OCI-LY3 (cell line): ENCODE measurements around the gene LIMS4.
"Not testable (repeated sequence)": the region's sequence is repeated elsewhere in the genome, so short reads cannot be mapped to it uniquely, and the experiment has no call there.

ENCODE experiments used
- H2AFZ ChIP-seq: fragments of 200-600, 300-600 bp; shearing (Covaris generic); 2 replicates; pipeline ENCODE4 v1.6.0; 2014; ENCODE audit warnings: antibody characterized with exemption, low read depth, low read length
- H3K27ac ChIP-seq: fragments of 200-600, 300-600 bp; sonication (generic); 2 replicates; pipeline ENCODE4 v1.5.1; 2014; ENCODE audit warnings: mild to moderate bottlenecking, low read length, moderate library complexity, mixed read lengths
- H3K27me3 ChIP-seq: fragments of 200-600, 300-600 bp; sonication (generic); 2 replicates; pipeline ENCODE4 v1.6.1; 2014; ENCODE audit warnings: low read depth, low read length, mixed read lengths
- H3K36me3 ChIP-seq: fragments of 200-600, 300-600 bp; sonication (generic); replicated peaks from 2 replicates; pipeline ENCODE3; 2014; ENCODE audit warnings: low read depth, low read length, mixed read lengths
- H3K4me1 ChIP-seq: fragments of 300-600, 200-600 bp; sonication (generic); 2 replicates; pipeline ENCODE4 v1.6.1; 2014; ENCODE audit warnings: low read length, mixed read lengths
- H3K4me2 ChIP-seq: fragments of 200-600, 300-600 bp; sonication (generic); 2 replicates; pipeline ENCODE4 v1.6.1; 2014; ENCODE audit warnings: low read length, mixed read lengths
- H3K4me3 ChIP-seq: fragments of 300-600, 200-600 bp; sonication (generic); 2 replicates; pipeline ENCODE4 v1.5.1; 2014; ENCODE audit warnings: antibody characterized with exemption, mild to moderate bottlenecking, low read length, moderate library complexity
- H3K79me2 ChIP-seq: fragments of 300-600, 200-600 bp; shearing (Covaris generic); 2 replicates; pipeline ENCODE4 v1.6.1; 2014; ENCODE audit warnings: mild to moderate bottlenecking, low read length, mixed read lengths
- H3K9ac ChIP-seq: fragments of 300-600, 200-600 bp; shearing (Covaris generic); 2 replicates; pipeline ENCODE4 v1.6.0; 2014; ENCODE audit warnings: mild to moderate bottlenecking, low read length, moderate library complexity
- H3K9me3 ChIP-seq: fragments of 200-600, 300-600 bp; shearing (Covaris generic); 2 replicates; pipeline ENCODE4 v1.6.1; 2014; ENCODE audit warnings: low read length, mixed read lengths; ENCODE audit not compliant: insufficient read depth
- H4K20me1 ChIP-seq: fragments of 200-600, 300-600 bp; sonication (generic); 2 replicates; pipeline ENCODE4 v1.6.1; 2016; ENCODE audit warnings: low read length, mixed read lengths; ENCODE audit not compliant: insufficient read depth

LIMS4 gene

DNA sequence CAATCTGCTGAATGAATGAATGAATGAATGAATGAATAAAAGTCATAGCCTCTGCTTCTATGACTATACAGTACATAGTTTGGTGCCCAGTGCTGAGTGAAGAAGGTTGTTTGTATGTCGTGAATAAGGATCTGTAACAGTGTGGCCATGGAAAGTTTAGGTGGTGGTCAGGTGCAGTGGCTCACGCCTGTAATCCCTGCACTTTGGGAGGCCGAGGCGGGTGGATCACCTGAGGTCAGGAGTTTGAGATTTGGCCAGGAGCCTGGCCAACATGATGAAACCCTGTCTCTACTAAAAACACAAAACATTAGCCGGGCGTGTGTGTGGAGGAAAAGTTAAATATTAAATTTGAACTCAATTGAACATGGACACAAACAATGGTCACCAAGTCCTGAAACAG, 4.3 kb upstream of the LIMS4 start:
- not testable (repeated sequence) for H3K36me3 ChIP-seq, H3K27me3 ChIP-seq, H4K20me1 ChIP-seq, H3K4me2 ChIP-seq, H3K27ac ChIP-seq, H2AFZ ChIP-seq, H3K79me2 ChIP-seq, H3K4me3 ChIP-seq, H3K9ac ChIP-seq, H3K4me1 ChIP-seq, H3K9me3 ChIP-seq

DNA sequence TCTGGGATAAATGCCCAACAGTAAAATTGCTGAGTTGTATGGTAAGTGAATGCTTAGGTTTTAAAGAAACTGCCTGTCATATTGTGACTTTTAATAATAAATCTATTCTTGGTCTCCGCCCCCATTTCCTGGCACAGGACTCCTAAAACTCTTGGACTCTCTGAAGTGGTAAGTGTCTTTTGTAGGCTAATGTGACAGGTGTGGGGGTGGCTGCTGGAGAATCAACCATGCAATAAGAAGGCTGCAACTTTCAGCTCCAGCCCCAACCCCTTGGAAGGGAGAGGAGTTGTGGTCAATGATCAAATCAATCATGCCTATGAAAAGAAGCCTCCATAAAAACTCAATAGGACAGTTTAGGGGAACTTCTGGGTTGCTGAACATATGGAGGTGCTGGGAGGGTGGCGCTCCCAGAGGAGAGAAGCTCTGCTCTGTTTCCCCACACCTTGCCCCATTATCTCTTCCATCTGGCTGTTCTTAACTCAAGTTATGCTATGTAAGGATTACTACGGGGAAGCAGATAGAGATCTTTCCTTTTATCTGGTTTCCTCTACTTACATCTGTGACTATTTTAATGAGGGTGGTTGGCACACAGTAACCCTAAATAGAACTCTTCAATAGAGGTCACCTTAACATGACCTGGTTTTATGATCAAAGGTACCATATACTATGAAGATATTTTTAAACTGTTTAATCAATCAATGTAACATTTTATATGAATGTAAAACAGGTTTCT, 3.2 kb upstream of the LIMS4 start:
- not testable (repeated sequence) for H3K27ac ChIP-seq, H4K20me1 ChIP-seq, H3K9me3 ChIP-seq, H3K27me3 ChIP-seq, H3K4me1 ChIP-seq, H3K4me2 ChIP-seq, H3K36me3 ChIP-seq, H3K9ac ChIP-seq, H3K4me3 ChIP-seq, H2AFZ ChIP-seq, H3K79me2 ChIP-seq

DNA sequence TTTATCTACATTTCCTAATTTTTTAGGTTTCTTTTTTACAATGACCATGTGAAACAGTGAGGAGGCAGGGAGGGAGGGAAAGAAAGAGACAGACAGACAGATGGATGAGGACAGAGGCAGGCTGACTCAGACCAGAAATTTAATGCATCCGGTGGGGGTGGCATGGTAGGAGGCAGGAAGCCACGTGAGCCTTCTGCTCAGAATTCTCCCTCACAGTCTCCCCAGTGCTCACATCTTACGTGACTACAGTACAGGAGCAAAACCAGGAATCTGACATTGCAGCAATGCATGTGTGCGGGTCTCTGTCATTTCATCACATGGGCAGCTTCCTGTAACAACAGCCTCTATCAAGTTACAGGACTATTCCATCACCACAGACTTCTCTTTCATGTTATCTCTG, 2.3 kb upstream of the LIMS4 start:
- not testable (repeated sequence) for H3K9ac ChIP-seq, H3K27me3 ChIP-seq, H3K27ac ChIP-seq, H2AFZ ChIP-seq, H3K4me2 ChIP-seq, H3K79me2 ChIP-seq, H3K9me3 ChIP-seq, H3K4me3 ChIP-seq, H3K36me3 ChIP-seq, H4K20me1 ChIP-seq, H3K4me1 ChIP-seq

DNA sequence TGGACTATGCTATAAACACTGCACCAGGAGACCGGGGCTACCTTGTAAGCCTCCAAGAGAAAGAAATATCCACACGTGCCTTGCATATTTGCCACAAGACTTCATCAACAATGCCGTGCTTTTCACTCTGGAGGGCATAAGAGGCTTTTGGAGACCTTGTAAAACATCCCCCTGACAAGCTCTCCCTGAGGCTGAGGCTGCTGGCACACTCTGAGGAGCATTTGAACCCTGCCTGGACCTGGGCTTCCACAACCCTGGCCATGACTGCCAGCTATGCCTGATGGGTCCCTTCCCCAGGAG, 393 bp upstream of the LIMS4 start:
- not testable (repeated sequence) for H3K27me3 ChIP-seq, H3K4me3 ChIP-seq, H3K9ac ChIP-seq, H2AFZ ChIP-seq, H4K20me1 ChIP-seq, H3K4me2 ChIP-seq, H3K9me3 ChIP-seq, H3K36me3 ChIP-seq, H3K79me2 ChIP-seq, H3K4me1 ChIP-seq, H3K27ac ChIP-seq

DNA sequence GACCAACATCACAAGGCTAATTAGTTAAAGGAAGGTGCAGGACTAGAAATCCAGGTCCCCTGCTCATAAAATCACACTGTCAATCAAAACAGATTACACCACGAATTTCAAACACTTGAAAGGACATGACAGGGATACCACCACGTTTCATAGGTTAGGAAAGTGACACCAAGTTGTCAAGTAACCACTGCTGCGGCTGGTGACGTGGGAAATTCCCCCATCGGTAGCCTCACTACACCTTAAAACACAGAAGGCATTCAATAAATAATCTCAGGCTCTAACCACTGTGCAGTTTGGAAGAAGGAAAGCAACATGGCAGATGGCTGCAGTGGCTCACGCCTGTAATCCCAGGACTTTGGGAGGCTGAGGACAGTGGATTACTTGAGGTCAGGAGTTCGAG, 3.7 kb downstream of the LIMS4 start:
- not testable (repeated sequence) for H3K27ac ChIP-seq

DNA sequence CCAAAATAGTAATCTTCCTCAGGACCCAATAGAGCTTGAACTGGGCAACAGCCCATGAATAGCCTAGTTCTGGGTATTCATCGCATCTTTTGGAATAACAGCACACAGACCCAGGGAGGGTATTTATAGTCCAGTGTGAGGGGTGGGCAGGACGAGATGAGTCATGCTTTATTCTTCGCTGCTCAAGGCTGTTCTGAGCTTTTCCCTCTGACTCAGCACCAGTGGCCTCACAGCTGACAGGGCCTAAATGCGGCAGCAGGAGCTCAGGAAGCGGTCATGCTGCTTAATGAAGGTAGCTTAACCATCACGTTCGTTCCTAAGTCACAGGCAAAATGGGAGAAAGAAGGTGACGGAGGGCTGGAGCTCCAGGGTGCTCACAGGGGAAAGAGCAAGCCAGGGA, 7.3 kb downstream of the LIMS4 start:
- not testable (repeated sequence) for H3K9ac ChIP-seq, H3K79me2 ChIP-seq, H3K4me2 ChIP-seq, H4K20me1 ChIP-seq, H3K27me3 ChIP-seq, H3K4me1 ChIP-seq, H3K36me3 ChIP-seq, H3K9me3 ChIP-seq, H3K27ac ChIP-seq, H2AFZ ChIP-seq, H3K4me3 ChIP-seq

More for the DNA sequence above, 3.7 kb downstream of the LIMS4 start:
- not testable (repeated sequence) for H3K4me3 ChIP-seq, H2AFZ ChIP-seq, H3K4me1 ChIP-seq, H3K27me3 ChIP-seq, H3K4me2 ChIP-seq, H3K9ac ChIP-seq, H3K79me2 ChIP-seq, H3K36me3 ChIP-seq, H3K9me3 ChIP-seq, H4K20me1 ChIP-seq

DNA sequence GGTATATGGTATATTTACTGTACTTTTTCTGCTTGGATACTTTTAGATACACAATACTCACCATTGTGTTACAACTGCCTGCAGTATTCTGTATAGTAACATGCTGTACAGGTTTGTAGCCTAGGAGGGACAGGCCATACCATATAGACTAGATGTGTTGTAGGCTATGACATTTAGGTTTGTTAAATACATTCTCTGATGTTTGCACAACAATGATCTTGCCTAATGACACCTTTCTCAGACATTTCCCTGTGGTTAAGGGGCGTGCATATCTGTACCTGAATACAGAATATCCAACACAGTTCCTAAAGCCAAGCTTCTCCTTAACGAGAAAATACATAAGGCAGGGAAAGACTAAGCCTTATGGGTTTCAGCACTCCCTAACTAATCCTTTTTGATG, 10.2 kb downstream of the LIMS4 start:
- H3K4me2 ChIP-seq, H3K36me3 ChIP-seq, H3K79me2 ChIP-seq, H3K9me3 ChIP-seq, H3K4me1 ChIP-seq, H3K27me3 ChIP-seq, H4K20me1 ChIP-seq, H3K9ac ChIP-seq, H3K27ac ChIP-seq, H2AFZ ChIP-seq, H3K4me3 ChIP-seq: not testable (repeated sequence)

DNA sequence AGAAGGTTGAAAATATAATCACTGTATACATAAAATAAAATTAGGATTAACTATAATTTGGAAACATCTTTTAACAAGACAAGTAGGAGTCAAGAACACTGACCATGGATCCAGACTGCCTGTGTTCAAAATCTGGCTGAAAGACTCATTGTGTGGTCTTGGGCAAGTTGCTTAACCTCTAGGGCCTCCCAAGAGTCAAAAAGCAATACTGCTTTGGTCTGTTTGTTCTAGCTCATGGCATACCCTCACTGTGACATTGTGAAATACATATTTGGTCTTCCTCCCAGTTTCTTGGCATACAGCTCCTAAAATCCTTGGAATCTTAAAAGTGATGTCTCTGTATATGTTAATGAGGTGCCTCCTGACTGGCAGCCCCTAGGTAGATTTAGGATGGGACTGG, 12.3 kb downstream of the LIMS4 start:
- not testable (repeated sequence) for H3K27ac ChIP-seq, H3K4me2 ChIP-seq, H2AFZ ChIP-seq, H3K9me3 ChIP-seq, H3K4me3 ChIP-seq, H4K20me1 ChIP-seq, H3K36me3 ChIP-seq, H3K79me2 ChIP-seq, H3K27me3 ChIP-seq, H3K9ac ChIP-seq, H3K4me1 ChIP-seq

DNA sequence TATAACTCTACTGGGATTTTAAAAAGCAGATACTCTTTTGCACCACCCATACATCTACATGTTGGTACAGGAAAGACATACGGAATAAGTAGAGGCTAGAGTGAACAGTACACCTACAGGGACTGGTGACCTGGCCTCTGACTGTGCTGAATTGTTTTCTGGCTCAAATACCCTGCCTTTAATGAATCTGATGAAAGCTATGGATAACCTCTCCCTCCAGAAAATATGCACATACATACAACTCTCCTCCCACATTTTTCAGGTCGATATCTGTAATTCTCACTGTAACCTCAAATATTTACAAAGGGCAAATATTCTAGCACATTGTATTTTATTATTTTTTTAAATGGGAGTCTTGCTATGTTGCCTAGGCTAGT, 15.4 kb downstream of the LIMS4 start:
- not testable (repeated sequence) for H4K20me1 ChIP-seq, H3K9ac ChIP-seq, H3K4me3 ChIP-seq, H2AFZ ChIP-seq, H3K36me3 ChIP-seq, H3K9me3 ChIP-seq, H3K27ac ChIP-seq, H3K4me1 ChIP-seq, H3K79me2 ChIP-seq, H3K4me2 ChIP-seq, H3K27me3 ChIP-seq
